K562 (cell line): Measurements from ENCODE around the gene HOXB13. TPM values are rescaled to one million over a fixed set of nuclear protein-coding genes. Genes with fewer than 3 reads are reported as not detected.

Experiments
- ATAC-seq: fragments of 200-7000 bp; cut with Tn5 transposase; 3 replicates; pipeline ENCODE4 v1.9.1; 2020; ENCODE audit warnings: moderate library complexity
- BruUV-seq: library from RNA; stranded (reverse); fragments of 400-500 nt; replicated peaks from 2 replicates; lab custom pipeline; 2021; lab: Mats Ljungman, UMichigan
- CTCF ChIA-PET: fragments of 300-600 bp; formaldehyde crosslinking; extraction: SDS; loops from one replicate; lab custom pipeline; 2021; ENCODE audit warnings: low intra/inter-chr PET ratio; lab: Yijun Ruan, JAX
- POLR2A ChIA-PET: fragments of 300-600, 350-650 bp; sonication (Branson Sonifier 250); formaldehyde crosslinking; extraction: SDS; loops from one replicate; lab custom pipeline; 2021; ENCODE audit warnings: antibody characterized with exemption, inconsistent platforms; lab: Yijun Ruan, JAX
- DNase-seq, 4 experiments: peaks; one replicate each; pipeline versions ENCODE4 v3.0.0 to v3.0.0-alpha.2; 2011 to 2018; ENCODE audit warnings: low spot score in 3 of 4, mixed read lengths in 3 of 4; ENCODE audit errors: extremely low read depth in 1 of 4
- FAIRE-seq: peaks from 2 replicates; lab custom pipeline; 2011; peaks lifted over from hg19 to GRCh38; lab: Jason Lieb, UNC
- H2AFZ ChIP-seq: 2 replicates; pipeline ENCODE4 v1.6.0; 2011; ENCODE audit warnings: low read depth, low read length, control low read depth, inconsistent platforms
- H3K27ac ChIP-seq: fragments of 200-600 bp; 3 replicates; pipeline ENCODE4 v1.8.0; 2011; ENCODE audit warnings: low read depth, mild to moderate bottlenecking, control low read depth, inconsistent platforms, low read length, moderate library complexity, mixed read lengths; ENCODE audit errors: extremely low read depth
- H3K27me3 ChIP-seq, 2 experiments: fragments of 300-600 bp in 1 of 2; 2 replicates in 1 of 2; 3 replicates in 1 of 2; pipeline versions ENCODE4 v1.6.0 to v1.8.0; 2011; ENCODE audit warnings: inconsistent platforms in 2 of 2, low read length in 2 of 2, mild to moderate bottlenecking in 1 of 2, mixed read lengths in 1 of 2, moderate library complexity in 1 of 2; ENCODE audit not compliant: control insufficient read depth in 2 of 2, insufficient read depth in 2 of 2
- H3K36me3 ChIP-seq: fragments of 300-600 bp; 3 replicates; pipeline ENCODE4 v1.8.0; 2011; ENCODE audit warnings: mild to moderate bottlenecking, low read length, inconsistent platforms; ENCODE audit not compliant: control insufficient read depth, insufficient read depth
- H3K4me1 ChIP-seq, 2 experiments: fragments of 200-600 bp in 1 of 2; replicated peaks in 1 of 2; 2 replicates in 1 of 2; 3 replicates in 1 of 2; pipeline versions ENCODE4 v1.5.1 to v1.8.0; 2011; ENCODE audit warnings: inconsistent platforms in 2 of 2, low read length in 2 of 2, mild to moderate bottlenecking in 1 of 2, mixed read lengths in 1 of 2, moderate library complexity in 1 of 2; ENCODE audit not compliant: control insufficient read depth in 2 of 2, insufficient read depth in 2 of 2
- H3K4me2 ChIP-seq: 2 replicates; pipeline ENCODE4 v1.6.1; 2011; ENCODE audit warnings: low read length, control low read depth, inconsistent platforms, mixed read lengths; ENCODE audit not compliant: insufficient read depth
- H3K4me3 ChIP-seq: fragments of 200-600 bp; sonication (generic), shearing (Covaris generic); 2 replicates; pipeline ENCODE4 v1.5.1; 2016; ENCODE audit warnings: control low read depth, inconsistent platforms
- H3K79me2 ChIP-seq: fragments of 200-600 bp; 3 replicates; pipeline ENCODE4 v1.8.0; 2011; ENCODE audit warnings: low read length, inconsistent platforms; ENCODE audit not compliant: control insufficient read depth, insufficient read depth
- H3K9ac ChIP-seq, 2 experiments: 2 replicates each; pipeline versions ENCODE4 v1.6.0 to v1.6.1; 2011; ENCODE audit warnings: low read depth in 2 of 2, low read length in 2 of 2, control low read depth in 1 of 2, inconsistent platforms in 1 of 2, mild to moderate bottlenecking in 1 of 2, mixed read lengths in 1 of 2; ENCODE audit not compliant: insufficient read depth in 1 of 2
- H3K9me1 ChIP-seq: one replicate; pipeline ENCODE4 v1.6.0; 2011; ENCODE audit warnings: inconsistent platforms, mild to moderate bottlenecking, low read length, moderate library complexity; ENCODE audit not compliant: control insufficient read depth, insufficient read depth
- H3K9me3 ChIP-seq: replicated peaks from 2 replicates; pipeline ENCODE4 v1.5.1; 2011; ENCODE audit warnings: low read depth, low read length, inconsistent platforms; ENCODE audit not compliant: control insufficient read depth, insufficient read depth
- H4K20me1 ChIP-seq: replicated peaks from 2 replicates; pipeline ENCODE4 v1.6.1; 2011; ENCODE audit warnings: low read length, inconsistent platforms, mixed read lengths; ENCODE audit not compliant: control insufficient read depth, insufficient read depth
- ATF1 ChIP-seq, 2 experiments: fragments of 450-650 bp in 1 of 2; IDR thresholded peaks; 2 replicates each; pipeline ENCODE4 v1.6.1; 2016; ENCODE audit warnings: missing compliant biosample characterization in 1 of 2, missing genetic modification characterization in 1 of 2
- FOXJ2 ChIP-seq: fragments of 200-800 bp; sonication (Bioruptor generic); IDR thresholded peaks from 2 replicates; pipeline ENCODE4 v1.6.1; 2016; ENCODE audit warnings: missing genetic modification characterization, missing compliant biosample characterization
- FOXK2 ChIP-seq, 2 experiments: fragments of 450-650 bp; IDR thresholded peaks in 1 of 2; conservative IDR thresholded peaks in 1 of 2; 2 replicates each; pipeline ENCODE4 v1.6.1; 2016; ENCODE audit warnings: low read depth in 2 of 2, mild to moderate bottlenecking in 1 of 2
- MYC ChIP-seq, 2 experiments: fragments of 250-450 bp in 1 of 2; sonication (Bioruptor Pico) in 1 of 2; IDR thresholded peaks; 2 replicates each; pipeline versions ENCODE4 v1.5.1 to v1.6.1; 2012 to 2021; ENCODE audit warnings: low read depth in 2 of 2, borderline replicate concordance in 1 of 2, improper control_type of control experiment in 1 of 2, low read length in 1 of 2, mild to moderate bottlenecking in 1 of 2, moderate library complexity in 1 of 2
- NFE2 ChIP-seq: IDR thresholded peaks from 2 replicates; pipeline ENCODE4 v1.6.1; 2014; ENCODE audit warnings: antibody characterized with exemption, low read depth
- TAF9B ChIP-seq: fragments of 450-650 bp; IDR thresholded peaks from 2 replicates; pipeline ENCODE4 v1.6.1; 2018; ENCODE audit warnings: mild to moderate bottlenecking; ENCODE audit not compliant: partially characterized antibody
- TEAD4 ChIP-seq, 2 experiments: sonication (generic) in 1 of 2; formaldehyde crosslinking in 1 of 2; IDR thresholded peaks; 2 replicates each; pipeline versions ENCODE4 v1.6.1 to v1.8.0; 2012 to 2022; ENCODE audit warnings: borderline replicate concordance in 1 of 2, inconsistent platforms in 1 of 2, low read length in 1 of 2, mild to moderate bottlenecking in 1 of 2, missing genetic modification reagents in 1 of 2
- WGBS: fragments of 100-300 bp; shearing (Covaris generic); methylation state at CpG from one replicate; pipeline ENCODE4 v1.1.6; 2016; ENCODE audit warnings: low coverage, mixed read lengths; ENCODE audit not compliant: insufficient coverage; ENCODE audit errors: missing lambda C conversion rate; 5-methylcytosine and 5-hydroxymethylcytosine counted together
- in situ Hi-C: fragments of 300-500 bp; cut with MboI; formaldehyde crosslinking; loops from 4 replicates; pipeline ENCODE4 v1.15.0; 2018; ENCODE audit warnings: inconsistent platforms, mixed read lengths
- intact Hi-C: fragments of 100-400 bp; cut with micrococcal nuclease; formaldehyde crosslinking; loops from 2 replicates; pipeline ENCODE4 v1.14.2; 2022
- polyA plus RNA-seq, 8 experiments: library from polyadenylated mRNA; depleted of rRNA in 4 of 8; stranded (reverse) in 5 of 8; unstranded in 3 of 8; fragments of >200 nt; fragmentation: Nextera tagmentation in 2 of 8; fragmentation: Illumina TruSeq in 1 of 8; extraction: Ambion mirVana in 2 of 8; extraction: Trizol in 1 of 8; gene quantifications; 2 replicates each; pipeline versions ENCODE4 v1.2.1 to v1.2.3, GENCODE V29; 2011 to 2014; ENCODE audit warnings: inconsistent platforms in 1 of 8, missing spikeins in 1 of 8
- total RNA-seq, 7 experiments: library from RNA; depleted of rRNA in 6 of 7; stranded (reverse); fragments of >200 nt in 6 of 7; fragmentation: Illumina TruSeq in 2 of 7; extraction: Trizol in 2 of 7; gene quantifications; 2 replicates each; pipeline versions ENCODE4 v1.2.1 to v1.2.3, GENCODE V29; 2011 to 2021; ENCODE audit warnings: low replicate concordance in 1 of 7
- TF ChIP-seq, protein P1 (sequence below): fragments of 250-450 bp; sonication (Bioruptor Pico); IDR thresholded peaks from 2 replicates; pipeline ENCODE4 v1.8.0; 2021; ENCODE audit warnings: mild to moderate bottlenecking, moderate library complexity
- TF ChIP-seq, protein P2 (sequence below): fragments of 250-450 bp; sonication (Bioruptor Pico); IDR thresholded peaks from 2 replicates; pipeline ENCODE4 v1.8.0; 2021; ENCODE audit warnings: borderline replicate concordance, mild to moderate bottlenecking, moderate library complexity; ENCODE audit not compliant: poor library complexity, severe bottlenecking

The HOXB13 gene
- total and polyA plus RNA-seq, 9 of the 15 experiments (the other 6 are each of a cell fraction or from before 2014, with no cell fraction given) = not detected

DNA sequence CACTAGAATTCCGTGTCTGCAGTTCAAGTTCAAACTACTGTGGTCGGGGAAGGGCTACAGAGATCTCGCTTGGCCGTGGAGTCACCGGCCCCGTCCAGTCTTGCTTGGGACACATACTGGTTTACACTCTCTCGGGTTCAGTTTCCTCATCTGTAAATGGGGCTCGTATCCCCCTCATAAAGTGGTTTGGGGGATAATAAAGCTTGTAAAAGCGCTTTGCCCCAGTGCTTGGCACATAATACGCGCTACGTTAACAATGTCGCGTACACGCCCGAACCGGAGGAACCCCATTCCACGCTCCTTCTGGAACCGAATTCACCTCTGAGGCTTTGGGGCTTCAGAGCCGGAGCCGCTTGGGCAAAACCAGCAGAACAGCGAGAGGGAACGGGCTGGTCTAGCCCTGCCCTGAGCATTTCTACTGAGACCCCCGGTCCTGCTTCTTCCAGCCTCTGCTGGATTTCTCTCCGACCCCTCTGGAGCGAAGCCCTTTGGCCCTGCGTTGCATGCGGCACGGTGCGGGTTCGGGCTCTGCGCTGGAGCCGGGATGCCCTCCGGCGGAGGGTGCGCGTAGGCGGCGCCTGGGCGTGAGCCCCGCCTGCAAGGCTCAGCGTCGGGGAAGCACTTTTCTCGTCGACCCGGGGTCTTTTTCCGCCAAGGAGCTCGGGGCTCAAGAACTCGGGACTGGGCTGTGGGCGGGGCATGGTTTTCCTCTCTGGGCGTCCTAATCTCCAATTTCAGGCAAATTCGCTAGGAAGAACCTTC, 26.1 kb upstream of the HOXB13 start:
- H3K79me2 ChIP-seq = no peaks in the 10 kb centered on the region
- intact Hi-C loops (no loop called here), in situ Hi-C loops (no loop called here)
- 18% methylated on average over 42 of the region's 52 CpGs for WGBS
- no peaks in the 10 kb centered on the region for H3K9me1 ChIP-seq
- ChIA-PET POLR2A (no interaction called here), CTCF (no interaction called here)
- DNase-seq (no peak), ATAC-seq (no peak), FAIRE-seq (no peak)
- H3K9ac ChIP-seq = no peak overlapping the region
- TF ChIP-seq FOXJ2 (no peak), ATF1 (CRISPR knock-in tag; IDR thresholded peaks at IDR 0.05) (no peak), ATF1 (tag; IDR thresholded peaks at IDR 0.05) (no peak), MYC (IDR thresholded peaks at IDR 0.05; ENCODE audit: low read depth, low read length) (no peak), MYC (CRISPR knock-in tag; IDR thresholded peaks at IDR 0.05; ENCODE audit: borderline replicate concordance, low read depth) (no peak), NFE2 (no peak), TEAD4 (IDR thresholded peaks at IDR 0.05; ENCODE audit: low read length) (no peak), TEAD4 (CRISPR knock-in tag; IDR thresholded peaks at IDR 0.05; ENCODE audit: borderline replicate concordance) (no peak), TAF9B (no peak), FOXK2 (conservative IDR thresholded peaks at IDR 0.05 in 1 of 2, IDR thresholded peaks at IDR 0.05 in 1 of 2; ENCODE audit: low read depth in 2 of 2) (no peak)
- TF ChIP-seq, protein P1, sequence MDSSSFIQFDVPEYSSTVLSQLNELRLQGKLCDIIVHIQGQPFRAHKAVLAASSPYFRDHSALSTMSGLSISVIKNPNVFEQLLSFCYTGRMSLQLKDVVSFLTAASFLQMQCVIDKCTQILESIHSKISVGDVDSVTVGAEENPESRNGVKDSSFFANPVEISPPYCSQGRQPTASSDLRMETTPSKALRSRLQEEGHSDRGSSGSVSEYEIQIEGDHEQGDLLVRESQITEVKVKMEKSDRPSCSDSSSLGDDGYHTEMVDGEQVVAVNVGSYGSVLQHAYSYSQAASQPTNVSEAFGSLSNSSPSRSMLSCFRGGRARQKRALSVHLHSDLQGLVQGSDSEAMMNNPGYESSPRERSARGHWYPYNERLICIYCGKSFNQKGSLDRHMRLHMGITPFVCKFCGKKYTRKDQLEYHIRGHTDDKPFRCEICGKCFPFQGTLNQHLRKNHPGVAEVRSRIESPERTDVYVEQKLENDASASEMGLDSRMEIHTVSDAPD (CRISPR knock-in tag) = no peak
- TF ChIP-seq, protein P2, sequence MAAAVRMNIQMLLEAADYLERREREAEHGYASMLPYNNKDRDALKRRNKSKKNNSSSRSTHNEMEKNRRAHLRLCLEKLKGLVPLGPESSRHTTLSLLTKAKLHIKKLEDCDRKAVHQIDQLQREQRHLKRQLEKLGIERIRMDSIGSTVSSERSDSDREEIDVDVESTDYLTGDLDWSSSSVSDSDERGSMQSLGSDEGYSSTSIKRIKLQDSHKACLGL = no peak
- no peak overlapping the region for H3K27ac ChIP-seq
- no peaks in the 10 kb centered on the region for H3K9me3 ChIP-seq
- H3K4me1 ChIP-seq = peaks cover 0 to 11% of the 10 kb centered on the region in 2 experiments; a peak in 2 of 5 replicates
- H3K4me2 ChIP-seq = no peak overlapping the region
- peaks cover 68 to 76% of the 10 kb centered on the region in 2 experiments for H3K27me3 ChIP-seq
- H2AFZ ChIP-seq = no peak overlapping the region
- H3K36me3 ChIP-seq = no peaks in the 10 kb centered on the region
- H4K20me1 ChIP-seq = peaks cover 6% of the 10 kb centered on the region; the same call in 1 of the 2 replicates
- no TSS peak for BruUV-seq
- H3K4me3 ChIP-seq = no peak overlapping the region
